HG03103 (cell line): ENCODE data around the gene CITED2.
"Not testable (repeated sequence)": the region's sequence is repeated elsewhere in the genome, so short reads cannot be mapped to it uniquely, and the experiment has no call there.

Experiments
- ATAC-seq: cut with Tn5 transposase; IDR thresholded peaks from one replicate; pipeline ENCODE4 v1.9.1; 2021; ENCODE audit warnings: low read depth; ENCODE audit not compliant: unreplicated experiment

The CITED2 gene

GRCh38 chr6:139368661-139369060, 5.8 kb downstream of the CITED2 start:
- ATAC-seq: no peak

GRCh38 chr6:139367810-139368351, 6.6 kb downstream of the CITED2 start:
- no peak for ATAC-seq

GRCh38 chr6:139364982-139365379, 9.5 kb downstream of the CITED2 start:
- ATAC-seq: no peak

GRCh38 chr6:139364302-139364981, 10.0 kb downstream of the CITED2 start:
- no peak for ATAC-seq

GRCh38 chr6:139363797-139364196, 10.7 kb downstream of the CITED2 start:
- ATAC-seq: not testable (repeated sequence)

GRCh38 chr6:139363123-139363522, 11.3 kb downstream of the CITED2 start:
- not testable (repeated sequence) for ATAC-seq

- no peak for ATAC-seq
Measured at GRCh38 chr6:139361211-139361610, 13.2 kb downstream of the CITED2 start.

GRCh38 chr6:139356924-139357323, 17.5 kb downstream of the CITED2 start:
- no peak for ATAC-seq

- ATAC-seq: no peak
Measured at GRCh38 chr6:139355777-139356445, 18.5 kb downstream of the CITED2 start.

GRCh38 chr6:139355172-139355571, 19.3 kb downstream of the CITED2 start:
- no peak for ATAC-seq

- no peak for ATAC-seq
Measured at GRCh38 chr6:139354189-139354588, 20.3 kb downstream of the CITED2 start.

- no peak for ATAC-seq
Measured at GRCh38 chr6:139349464-139350020, 24.9 kb downstream of the CITED2 start.

- ATAC-seq: no peak
Measured at GRCh38 chr6:139346392-139346791, 28.1 kb downstream of the CITED2 start.

- no peak for ATAC-seq
Measured at GRCh38 chr6:139344186-139344963, 30.1 kb downstream of the CITED2 start.

GRCh38 chr6:139343052-139343750, 31.2 kb downstream of the CITED2 start:
- ATAC-seq: no peak

GRCh38 chr6:139341060-139341459, 33.4 kb downstream of the CITED2 start:
- ATAC-seq: no peak

GRCh38 chr6:139338795-139339194, 35.7 kb downstream of the CITED2 start:
- ATAC-seq: no peak

GRCh38 chr6:139337830-139338229, 36.6 kb downstream of the CITED2 start:
- ATAC-seq: no peak

GRCh38 chr6:139337001-139337400, 37.4 kb downstream of the CITED2 start:
- ATAC-seq: no peak

GRCh38 chr6:139336488-139336887, 38.0 kb downstream of the CITED2 start:
- no peak for ATAC-seq
